GM19324 (cell line): Measurements from ENCODE around the gene MCHR1.
"Not testable (repeated sequence)": the region's sequence is repeated elsewhere in the genome, so short reads cannot be mapped to it uniquely, and the experiment has no call there.

Source experiments
- ATAC-seq: cut with Tn5 transposase; IDR thresholded peaks from one replicate; pipeline ENCODE4 v1.9.1; 2021; ENCODE audit warnings: mild to moderate bottlenecking, moderate library complexity; ENCODE audit not compliant: unreplicated experiment, low FRiP score

The MCHR1 gene

DNA sequence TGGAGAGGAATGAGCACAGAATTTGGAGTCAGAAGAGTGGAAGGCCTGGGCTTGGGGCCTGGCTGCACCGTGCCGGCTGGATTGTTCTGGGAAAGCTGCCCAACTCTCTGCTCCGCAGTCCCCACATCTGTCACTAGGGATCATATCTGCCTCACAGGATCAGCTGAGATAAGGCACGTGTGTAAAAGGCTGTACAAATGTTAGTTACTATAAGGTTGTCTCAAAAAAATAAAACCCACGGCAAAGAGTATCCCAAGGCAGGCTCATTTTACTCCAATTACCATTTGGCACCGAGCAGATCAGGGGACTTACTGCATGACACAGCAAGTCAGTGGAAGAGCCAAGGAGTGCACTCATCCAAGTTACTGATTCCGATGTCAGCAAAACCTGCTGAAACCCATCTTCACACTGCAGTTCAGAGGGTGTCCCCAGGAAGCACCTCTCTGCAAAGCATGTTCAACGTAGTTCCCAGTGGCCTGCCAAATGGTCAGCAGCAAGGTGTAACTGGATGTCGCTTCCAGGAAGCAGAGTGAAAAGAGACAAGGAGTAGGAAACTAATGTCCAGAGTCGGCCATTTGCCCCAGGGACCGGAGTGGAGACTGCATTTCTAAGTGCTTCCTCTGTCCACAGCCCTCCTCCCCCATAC is 24.6 kb upstream of the MCHR1 start:
- no peak for ATAC-seq

- not testable (repeated sequence) for ATAC-seq
These were observed 23.3 kb upstream of the MCHR1 start for GRCh38 chr22:40655941-40656340.

DNA sequence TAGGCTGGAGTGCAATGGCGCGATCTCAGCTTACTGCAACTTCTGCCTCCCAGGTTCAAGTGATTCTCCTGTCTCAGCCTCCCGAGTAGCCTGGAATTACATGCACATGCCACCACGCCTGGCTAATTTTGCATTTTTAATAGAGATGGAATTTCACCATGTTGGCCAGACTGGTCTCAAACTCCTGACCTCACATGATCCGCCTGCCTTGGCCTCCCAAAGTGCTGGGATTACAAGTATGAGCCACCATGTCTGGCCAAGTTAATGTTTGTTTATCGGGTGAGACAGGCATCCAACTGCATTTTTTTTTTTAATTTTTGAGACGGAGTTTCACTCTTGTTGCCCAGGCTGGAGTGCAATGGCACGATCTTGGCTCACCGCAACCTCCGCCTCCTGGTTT is 22.6 kb upstream of the MCHR1 start:
- not testable (repeated sequence) for ATAC-seq

GRCh38 chr22:40659166-40659565 is 20.1 kb upstream of the MCHR1 start:
- no peak for ATAC-seq

- ATAC-seq, result no peak
These were observed 18.6 kb upstream of the MCHR1 start for GRCh38 chr22:40660730-40661129.

DNA sequence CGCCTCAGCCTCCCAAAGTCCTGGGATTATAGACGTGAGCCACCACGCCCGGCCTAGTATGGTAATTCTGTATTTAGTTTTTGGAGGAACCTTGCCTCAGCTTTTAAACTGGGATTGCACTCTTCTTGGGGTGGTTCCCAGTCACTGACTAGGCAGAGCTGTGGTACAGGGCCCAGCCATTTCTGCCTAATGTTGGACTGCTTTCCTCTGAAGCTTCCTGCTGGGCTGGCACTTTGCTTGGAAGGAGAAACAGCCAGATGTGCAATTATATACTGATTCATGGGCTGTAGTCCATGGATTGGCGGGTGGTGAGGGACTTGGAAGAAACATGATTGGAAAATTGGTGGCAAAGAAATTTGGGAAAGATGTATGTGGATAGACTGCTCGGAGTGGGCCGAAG is 17.6 kb upstream of the MCHR1 start:
- ATAC-seq, result no peak

GRCh38 chr22:40665312-40665711 is 14.0 kb upstream of the MCHR1 start:
- ATAC-seq, result no peak

- ATAC-seq, result no peak
These were observed 13.0 kb upstream of the MCHR1 start for GRCh38 chr22:40666151-40666848.

DNA sequence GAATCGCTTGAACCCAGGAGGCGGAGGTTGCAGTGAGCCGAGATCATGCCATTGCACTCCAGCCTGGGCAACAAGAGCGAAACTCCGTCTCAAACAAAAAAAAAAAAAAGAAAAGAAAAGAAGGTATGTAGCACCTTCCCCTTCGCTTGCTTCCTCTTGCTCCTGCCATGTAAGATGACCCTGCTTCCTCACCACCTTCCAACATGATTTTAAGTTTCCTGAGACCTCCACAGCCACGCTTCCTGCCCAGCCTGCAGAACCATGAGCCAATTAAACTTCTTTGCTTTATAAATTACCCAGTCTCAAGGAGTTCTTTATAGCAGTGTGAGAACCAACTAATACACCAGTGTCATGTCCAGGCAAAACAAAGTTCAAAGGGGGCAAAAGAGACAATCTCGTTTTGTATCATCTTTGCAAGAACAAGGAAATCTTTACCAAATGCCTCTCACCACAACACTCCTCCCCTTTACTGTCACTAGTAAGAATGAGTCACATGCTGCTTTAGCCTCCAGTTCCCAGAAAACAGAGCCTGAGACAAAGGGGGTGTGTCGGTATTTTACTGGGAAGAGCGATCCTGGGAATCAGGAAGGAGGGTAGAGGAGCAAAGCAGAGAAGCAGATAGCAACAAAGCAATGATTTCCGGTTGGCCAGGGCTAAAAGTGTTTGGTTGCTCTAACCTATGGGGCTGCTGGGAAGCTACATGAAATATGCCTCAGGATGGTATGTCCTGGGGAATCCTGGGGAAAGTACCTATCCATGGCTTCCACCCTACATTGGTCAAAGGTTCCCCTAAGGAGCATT is 10.5 kb upstream of the MCHR1 start:
- ATAC-seq, result no peak

DNA sequence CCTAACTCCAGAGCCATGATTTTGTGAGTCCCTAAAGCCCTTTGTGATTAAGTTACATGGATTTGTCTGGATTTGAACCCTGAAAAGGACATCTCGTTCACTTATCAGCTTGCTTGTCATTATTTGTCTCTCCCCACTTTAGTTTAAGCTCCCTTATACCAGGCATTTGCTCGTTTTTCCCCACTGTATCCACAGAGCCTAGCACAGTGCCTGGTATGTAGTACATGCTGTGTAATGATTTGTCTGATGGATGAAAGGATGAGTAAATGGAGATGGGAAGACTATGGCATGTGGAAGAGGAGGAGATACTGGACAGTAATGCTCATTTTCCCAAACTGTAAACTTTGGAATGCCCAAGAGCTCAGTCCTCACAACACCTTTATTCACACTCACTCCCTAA is 9.2 kb upstream of the MCHR1 start:
- no peak for ATAC-seq

GRCh38 chr22:40671369-40671768 is 7.9 kb upstream of the MCHR1 start:
- ATAC-seq, result no peak

GRCh38 chr22:40671796-40672360 is 7.4 kb upstream of the MCHR1 start:
- ATAC-seq, result no peak

DNA sequence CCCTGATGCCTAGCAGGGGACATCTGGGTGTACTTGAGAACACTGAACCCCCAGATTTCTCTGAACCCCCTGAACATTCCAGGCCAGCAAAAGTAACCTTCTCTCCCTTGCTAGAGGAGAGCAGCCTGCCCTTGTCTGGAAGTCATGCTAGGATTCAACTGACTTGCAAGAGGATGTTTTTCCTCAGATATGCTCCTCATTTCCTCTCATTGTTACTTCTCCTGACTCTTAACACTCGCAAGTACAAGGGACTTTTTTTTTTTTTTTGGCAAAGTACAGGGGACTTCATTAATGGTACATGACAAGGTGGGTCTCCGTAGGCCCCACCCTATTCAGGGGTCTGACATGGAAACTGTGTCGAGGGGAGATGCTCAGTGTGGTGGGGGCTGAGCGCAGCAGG is 6.3 kb upstream of the MCHR1 start:
- no peak for ATAC-seq

GRCh38 chr22:40674274-40674673 is 5.0 kb upstream of the MCHR1 start:
- ATAC-seq, result no peak

GRCh38 chr22:40676166-40676565 is 3.1 kb upstream of the MCHR1 start:
- not testable (repeated sequence) for ATAC-seq

- ATAC-seq, result no peak
These were observed 2.6 kb upstream of the MCHR1 start for GRCh38 chr22:40676644-40677043.

DNA sequence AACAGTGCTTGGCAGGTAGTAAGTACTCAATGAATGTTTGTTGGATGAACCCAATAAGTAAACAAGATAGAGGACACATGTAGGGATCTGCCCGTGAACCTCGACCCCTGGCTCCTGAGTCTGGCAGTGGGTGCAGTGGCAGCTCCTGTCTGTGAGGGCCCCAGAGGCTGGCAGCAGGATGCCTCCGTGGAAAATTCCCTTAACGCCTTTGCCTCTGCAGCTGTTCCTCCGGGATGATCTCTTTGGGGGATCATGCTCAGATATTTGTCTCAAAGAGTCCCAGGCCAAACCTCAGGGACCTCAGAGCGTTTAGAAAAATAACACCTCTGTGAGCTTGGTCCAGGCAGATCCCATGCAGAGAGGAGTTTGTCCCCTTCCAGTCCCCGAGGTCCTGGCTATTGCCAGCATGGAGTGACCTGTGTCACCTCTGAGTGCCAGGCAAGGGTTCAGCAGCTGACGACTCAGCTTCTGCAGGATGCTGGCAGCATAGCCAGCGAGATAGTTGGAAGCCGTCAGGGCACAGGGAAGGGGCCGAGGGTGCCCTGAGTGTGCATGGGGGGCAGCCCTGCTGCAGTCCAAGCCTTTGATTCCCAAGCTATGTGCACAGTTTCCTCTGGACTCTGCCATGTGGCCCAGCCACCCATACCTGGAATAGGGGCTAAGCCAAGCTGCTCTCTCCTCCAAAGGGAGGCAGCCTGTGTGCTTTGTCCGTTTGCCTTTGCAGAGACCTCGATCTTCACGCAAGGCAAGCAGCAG is 613 bp upstream of the MCHR1 start:
- ATAC-seq, result no peak

DNA sequence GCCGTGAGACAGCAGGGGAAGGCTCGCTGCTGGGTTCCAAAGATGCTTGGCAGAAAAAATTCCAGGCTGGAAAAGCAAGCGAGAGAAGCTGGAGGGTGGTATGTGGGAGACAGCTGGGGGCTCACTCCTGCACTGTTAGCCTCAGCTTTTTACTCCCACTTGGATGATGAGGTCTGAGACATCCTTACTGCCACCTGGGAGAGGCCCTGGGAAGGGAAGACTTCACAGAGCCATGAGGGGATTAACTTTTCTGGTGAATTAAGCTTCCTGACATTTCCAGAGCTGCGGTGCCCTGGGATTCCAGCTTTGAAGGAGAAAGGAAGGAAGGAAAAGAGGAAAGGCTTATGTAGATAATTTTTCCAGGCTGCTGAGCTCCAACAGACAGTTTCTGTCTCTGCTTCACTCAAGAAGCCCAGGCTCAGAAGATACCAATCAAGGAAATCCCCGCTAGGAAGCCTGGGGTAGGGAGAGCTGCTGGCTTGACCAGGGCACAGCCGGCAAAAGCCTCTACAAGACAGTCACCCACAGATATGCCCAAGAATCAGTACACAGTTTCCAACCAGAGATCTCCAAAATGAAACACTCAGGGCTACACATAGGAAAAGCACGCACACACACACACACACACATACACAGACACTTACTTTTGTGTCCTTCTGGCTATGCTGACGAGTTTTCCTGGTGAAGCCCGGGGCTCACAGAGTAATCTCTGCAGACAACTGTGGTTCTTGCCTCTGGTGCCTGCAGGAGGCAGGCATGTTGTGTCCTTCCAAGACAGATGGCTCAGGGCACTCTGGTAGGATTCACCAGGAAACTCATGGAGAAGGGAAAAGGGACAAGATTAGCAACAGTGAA is 907 bp downstream of the MCHR1 start:
- ATAC-seq, result no peak

DNA sequence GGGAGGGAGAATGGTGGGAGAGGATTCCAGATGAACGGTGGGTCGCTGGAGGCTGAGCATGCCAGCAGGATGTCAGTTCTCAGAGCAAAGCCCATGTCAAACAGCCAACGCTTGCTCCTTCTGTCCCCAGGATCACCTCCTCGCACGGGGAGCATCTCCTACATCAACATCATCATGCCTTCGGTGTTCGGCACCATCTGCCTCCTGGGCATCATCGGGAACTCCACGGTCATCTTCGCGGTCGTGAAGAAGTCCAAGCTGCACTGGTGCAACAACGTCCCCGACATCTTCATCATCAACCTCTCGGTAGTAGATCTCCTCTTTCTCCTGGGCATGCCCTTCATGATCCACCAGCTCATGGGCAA is 1.5 kb downstream of the MCHR1 start:
- ATAC-seq, result no peak

- no peak for ATAC-seq
These were observed 2.2 kb downstream of the MCHR1 start for GRCh38 chr22:40681451-40681850.
